GM19043 (cell line): ENCODE measurements around the gene THEM5.
"Not testable (repeated sequence)": the region's sequence is repeated elsewhere in the genome, so short reads cannot be mapped to it uniquely, and the experiment has no call there.

ENCODE experiments used
- ATAC-seq: cut with Tn5 transposase; IDR thresholded peaks from one replicate; pipeline ENCODE4 v1.9.1; 2021; ENCODE audit warnings: low read depth; ENCODE audit not compliant: unreplicated experiment

The THEM5 gene

DNA sequence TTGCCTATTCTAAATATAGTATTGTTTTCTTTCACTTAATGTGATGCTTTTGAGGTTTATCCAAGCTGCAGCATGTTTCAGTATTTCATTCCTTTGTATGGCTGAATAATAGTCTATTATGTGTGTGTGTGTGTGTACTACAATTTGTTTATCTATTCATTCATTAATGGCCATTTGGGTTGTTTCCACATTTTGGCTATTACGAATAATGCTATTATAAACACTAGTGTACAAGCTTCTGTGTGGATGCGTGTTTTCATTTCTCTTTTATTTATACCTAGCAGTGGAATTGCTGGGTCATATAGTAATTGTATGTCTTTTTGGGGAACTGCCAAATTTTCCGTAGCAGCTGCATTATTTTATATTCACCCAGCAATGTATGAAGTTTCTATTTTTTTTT lies 15.0 kb upstream of the THEM5 start:
- ATAC-seq = no peak

DNA sequence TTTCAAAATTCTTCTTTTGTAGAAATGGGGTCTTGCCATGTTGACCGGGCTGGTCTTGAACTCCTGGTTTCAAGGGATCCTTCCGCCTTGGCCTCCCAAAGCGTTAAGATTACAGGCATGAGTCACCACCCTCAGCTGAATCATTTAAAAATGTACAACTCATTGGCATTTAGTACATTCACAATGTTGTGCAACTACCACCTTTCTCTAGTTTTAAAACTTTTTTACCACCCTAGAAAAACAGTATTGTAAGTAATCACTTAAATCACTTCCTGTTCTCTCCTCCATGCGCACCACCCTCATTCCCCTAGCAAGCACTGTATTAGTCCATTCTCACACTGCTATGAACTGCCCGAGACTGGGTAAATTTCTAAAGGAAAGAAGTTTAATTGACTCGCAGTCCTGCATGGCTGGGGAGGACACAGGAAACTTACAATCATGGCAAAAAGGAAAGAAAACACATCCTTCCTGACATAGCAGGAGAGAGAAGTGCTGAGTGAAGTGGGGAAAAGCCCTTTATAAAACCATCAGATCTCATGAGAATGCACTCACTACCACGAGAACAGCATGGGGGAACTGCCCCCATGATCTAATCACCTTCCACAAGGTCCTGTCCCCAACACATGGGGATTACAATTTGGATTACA lies 14.4 kb upstream of the THEM5 start:
- no peak for ATAC-seq

DNA sequence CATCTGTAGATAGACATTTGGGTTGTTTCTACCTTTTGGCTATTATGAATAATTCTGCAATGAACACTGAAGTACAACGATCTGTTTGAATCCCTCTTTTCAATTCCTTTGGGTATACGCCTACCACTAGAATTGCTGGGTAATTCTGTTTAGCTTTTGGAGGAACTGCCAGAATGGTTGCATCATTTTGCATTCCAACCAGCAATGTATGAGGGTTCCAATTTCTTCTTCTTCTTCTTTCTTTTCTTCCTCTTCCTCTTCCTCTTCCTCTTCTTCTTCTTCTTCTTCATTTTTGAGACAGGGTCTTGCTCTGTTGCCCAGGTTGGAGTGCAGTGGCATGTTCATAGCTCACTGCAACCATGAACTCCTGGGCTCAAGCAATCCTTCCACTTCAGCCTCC lies 13.8 kb upstream of the THEM5 start:
- ATAC-seq = no peak

DNA sequence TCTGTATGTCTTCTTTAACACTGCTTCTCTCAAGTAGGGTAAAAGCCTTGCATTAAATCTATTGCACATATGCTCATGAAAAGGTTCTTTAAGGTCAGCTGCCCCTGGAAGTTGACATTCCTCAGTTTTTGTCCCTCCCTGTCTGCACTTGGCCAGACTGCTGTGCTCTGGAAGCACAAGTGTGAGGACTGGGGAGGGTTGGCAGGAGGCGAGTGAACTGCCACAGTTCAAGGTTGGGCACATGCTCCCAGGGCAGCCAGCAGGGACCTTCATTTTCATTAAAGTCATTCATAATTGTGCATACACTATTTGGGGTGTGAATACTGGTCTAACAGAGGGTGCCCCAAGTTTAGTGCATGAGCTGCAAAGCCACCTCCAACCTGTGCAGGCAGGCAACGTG lies 10.9 kb upstream of the THEM5 start:
- ATAC-seq = no peak

DNA sequence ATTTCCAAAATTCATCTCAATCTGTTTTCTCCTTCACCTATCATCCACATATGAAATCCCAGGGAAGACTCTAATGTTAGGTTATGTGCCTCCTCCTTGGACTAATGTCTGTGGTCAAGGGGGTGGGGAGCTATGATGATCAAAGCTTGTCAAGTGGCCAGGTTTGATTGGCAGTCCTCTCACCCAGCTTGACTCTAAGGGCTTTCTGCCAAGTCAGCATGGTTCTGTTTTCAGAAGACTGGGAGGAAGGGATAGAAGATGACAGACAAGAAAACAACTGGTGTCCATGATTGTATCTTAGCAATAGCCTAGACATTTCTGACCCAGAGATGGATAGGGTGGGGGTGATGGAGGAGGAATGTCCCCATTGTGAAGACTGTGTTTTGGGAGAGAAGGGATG lies 9.1 kb upstream of the THEM5 start:
- ATAC-seq = no peak

DNA sequence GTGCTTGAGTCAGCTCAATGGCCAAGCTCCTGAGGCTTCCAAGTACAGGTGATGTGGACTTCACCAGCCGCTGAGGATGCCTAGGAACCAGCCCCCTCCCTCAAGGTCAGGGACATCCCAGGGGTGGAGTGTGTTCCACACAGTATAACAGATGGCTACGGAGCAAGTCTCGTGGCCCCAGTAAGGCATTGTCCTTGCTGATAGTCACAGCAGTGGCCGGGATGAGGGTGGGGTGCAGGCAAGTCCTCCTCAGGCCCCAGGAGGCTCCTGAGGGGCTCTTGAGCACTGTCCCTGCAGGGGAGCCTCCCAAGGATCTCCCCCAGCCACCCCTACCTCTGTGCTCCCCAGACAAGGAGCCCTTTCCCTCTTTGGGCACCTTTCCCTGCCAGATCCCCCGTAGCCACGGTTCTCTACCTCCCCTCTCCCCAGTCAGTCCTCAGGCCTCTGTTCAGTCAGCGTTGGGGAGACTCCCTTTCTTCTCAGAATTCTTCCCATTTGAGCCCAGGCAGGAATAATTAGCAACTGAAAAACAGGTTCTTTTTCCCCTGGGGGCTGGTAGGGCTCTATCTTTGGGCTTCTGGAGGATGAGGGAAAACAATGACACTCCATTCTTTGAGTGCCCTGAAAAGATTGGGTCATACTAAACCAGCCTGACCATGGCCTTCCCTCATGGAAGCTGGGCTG lies 7.1 kb upstream of the THEM5 start:
- ATAC-seq = no peak

DNA sequence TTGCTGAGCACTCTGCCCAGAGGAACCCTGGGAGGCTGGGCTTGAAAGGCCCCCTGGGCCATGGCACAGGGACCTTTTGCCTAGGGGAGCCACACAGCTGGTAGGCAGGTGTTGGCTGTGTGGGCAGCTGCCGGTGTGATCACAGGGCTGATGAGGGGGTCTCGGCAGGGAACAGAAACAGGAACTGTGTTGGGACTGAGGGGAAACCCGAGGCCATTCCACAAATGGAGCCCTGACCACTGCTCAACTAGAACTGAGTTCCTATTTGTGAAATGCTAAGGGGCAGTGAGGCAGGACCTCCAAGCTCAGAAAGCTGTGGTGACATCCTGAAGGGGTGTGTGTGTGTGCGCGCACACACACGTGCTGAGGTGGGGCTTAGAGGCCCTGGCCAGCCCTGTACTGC lies 6.4 kb upstream of the THEM5 start:
- ATAC-seq = no peak

DNA sequence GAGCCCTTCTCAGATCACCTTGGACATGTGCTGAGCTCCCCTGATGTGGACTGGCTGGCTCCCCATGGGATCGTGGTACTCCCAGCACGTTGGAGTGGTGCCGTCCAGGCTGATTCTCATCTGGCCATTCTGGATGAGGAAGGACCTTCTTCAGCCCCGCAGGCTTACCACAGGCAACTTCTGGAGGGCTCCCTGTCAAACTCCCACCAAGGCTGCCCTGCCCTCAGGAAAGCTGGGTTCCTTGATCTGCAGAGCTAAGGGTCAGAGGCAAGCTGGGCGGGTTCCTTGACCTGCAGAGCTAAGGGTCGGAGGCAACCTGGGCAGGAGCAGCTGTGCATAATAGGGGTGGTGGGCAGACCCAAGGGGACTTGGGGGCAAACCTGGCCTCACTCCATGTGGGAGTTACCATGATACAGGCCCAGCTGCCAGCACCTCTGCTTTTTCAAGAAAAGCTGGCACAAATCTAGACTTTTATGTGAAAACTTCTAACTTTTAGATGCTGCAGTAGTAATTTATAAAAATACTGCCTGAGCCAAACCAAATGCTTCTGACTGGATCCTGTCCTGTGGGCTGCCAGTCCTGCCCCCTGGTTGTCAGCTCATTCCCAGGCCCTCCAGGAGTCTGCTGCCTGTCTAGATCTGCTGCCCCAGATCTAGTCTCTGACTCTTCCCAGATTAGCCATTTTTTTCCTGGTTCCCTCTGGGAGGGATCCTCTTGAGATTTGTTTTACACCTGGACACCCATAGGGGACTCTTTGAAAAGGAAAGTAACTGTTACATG lies 5.6 kb upstream of the THEM5 start:
- no peak for ATAC-seq

DNA sequence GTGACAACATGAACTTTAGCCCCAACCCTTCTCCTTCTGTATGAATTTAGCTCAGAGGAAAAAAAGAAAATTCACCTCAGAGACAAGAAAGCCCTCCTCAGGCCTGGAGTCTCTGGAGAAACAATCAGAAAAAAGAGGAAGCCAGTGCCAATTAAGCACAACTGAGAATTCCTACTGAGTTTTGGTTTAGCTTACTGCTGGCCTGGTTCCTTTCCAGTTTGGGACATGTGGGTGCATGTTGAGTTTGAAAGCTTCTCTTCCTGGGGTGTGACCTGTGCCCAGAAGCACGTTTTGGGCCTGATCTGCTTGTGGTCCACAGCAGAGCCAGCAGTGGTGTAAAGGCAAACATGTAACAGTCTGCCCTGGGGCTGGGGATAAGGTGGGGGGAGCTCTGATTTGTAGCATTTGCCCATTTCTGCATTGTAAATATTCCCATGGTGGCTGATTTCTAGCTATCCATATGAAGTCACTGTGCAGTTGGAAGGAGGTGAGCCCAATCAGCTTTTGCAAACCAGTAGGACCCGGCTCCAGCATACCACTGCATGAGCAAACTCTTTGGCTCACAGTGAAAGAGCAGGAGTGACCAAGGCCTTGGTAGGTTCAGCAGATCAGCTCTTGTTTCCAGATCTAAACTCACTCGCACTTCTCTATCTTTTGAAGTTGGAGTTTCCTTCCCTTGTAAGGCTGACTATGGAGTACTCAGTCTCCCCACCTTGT lies 4.7 kb upstream of the THEM5 start:
- no peak for ATAC-seq

DNA sequence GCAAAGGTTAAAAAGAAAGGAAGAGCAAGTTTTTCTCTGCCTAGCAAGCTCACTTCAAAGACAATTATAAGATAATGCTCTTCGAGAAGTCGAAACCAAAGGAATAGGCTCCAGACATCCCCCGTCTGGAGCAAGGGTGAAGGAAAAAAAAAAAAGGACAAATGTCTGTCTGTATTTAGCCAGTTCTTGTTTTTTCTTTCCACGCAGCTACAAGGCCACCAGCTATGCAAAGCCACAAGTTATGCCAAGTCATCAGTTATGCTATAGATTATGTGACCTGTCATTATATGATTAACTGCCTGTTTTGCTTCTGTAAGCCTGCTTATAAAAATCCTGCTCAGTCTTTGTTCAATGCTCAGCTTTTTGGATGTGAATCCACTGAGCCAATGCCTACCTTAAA lies 2.4 kb upstream of the THEM5 start:
- no peak for ATAC-seq

DNA sequence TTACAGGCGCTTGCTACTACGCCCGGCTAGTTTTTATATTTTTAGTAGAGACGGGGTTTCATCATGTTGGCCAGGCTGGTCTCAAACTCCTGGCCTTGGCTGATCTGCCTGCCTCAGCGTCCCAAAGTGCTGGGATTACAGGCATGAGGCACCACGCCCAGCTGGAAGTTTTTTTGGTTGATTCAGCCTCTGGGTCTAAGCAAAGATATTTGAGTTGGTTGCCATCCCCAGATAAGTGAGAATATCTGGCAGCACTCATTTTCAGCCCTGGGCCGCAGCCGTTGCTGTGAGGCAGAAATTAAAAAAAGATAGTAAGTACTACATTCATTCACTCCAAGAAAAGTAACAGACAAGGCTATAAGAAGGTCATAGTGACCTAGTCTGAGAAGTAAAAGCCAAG lies 2.0 kb upstream of the THEM5 start:
- not testable (repeated sequence) for ATAC-seq

DNA sequence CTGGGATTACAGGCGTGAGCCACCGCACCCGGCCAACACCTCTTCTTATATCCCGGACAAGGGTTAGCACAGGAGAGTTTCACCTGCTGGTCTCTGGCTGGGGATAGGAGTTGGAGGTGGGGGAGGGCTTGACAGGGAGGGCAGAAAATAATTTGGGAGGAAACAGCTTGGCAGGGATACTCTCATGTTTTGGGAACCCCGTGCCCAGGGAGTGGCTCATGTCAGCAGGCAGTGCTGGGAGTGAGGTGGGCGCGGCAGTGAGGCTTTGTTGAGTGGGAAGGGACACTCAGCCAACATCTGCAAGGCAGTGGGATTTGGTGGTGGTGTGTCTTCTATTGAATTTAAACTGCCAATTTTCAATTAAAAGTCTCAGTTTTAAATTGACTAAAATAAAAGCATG lies 1.1 kb upstream of the THEM5 start:
- ATAC-seq = no peak

DNA sequence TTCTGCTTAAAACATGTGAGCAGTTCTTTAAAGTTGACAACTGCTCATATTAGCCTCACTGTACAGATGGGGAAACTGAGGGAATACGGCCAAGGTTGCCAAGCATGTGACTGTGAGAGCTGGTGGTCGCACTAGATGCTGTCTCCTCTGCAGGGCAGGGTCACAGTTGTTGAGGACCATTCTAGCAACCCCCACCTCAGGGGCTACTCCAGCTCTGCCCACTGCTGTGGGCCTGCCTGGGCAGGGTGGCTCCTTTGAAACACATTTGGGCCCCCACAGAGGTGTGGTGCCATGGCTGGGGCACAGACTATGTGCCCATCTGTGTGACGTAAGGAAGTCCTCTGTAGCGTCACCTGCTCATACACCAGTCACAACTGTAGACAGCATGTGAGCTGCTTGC lies 779 bp downstream of the THEM5 start:
- ATAC-seq = no peak

DNA sequence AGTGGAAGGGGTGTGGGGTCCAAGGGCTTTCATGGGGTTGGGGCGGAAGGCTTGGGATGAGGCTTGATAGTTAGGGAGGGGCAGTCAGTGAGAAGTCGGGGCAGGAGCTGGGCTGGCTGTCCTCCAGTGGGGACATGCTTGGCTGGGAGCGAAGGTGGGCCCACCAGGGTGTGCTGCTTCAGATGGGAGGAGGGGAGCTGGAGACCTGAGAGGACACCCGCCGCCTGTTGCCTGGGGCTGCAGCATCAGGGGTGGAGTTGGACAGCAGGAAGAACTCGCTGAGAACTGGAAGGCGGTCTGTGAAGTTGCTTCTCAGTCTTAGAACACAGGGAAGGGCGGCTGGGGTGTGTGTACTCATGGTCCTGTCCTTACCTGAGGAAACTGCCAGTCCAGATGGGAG lies 1.6 kb downstream of the THEM5 start:
- no peak for ATAC-seq

DNA sequence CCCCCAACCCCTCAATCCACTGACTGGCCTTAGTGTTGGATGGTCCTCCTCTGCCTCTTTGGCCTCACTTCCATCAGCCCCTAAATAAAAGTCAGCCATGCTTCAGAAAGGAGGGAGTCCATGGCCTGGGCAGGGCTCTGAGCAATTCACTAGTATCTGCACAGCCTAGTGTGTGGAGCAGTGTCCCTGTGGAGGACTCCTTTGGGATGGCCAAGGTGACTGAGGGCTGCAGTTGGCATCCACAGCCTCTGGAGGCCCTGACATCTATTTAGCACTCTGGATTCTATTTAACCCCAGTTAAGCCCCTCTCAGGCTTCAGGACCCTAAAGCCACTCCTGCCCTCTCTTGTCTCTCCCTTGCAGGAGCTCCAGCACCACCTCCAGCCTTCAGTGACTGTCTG lies 3.6 kb downstream of the THEM5 start:
- no peak for ATAC-seq

DNA sequence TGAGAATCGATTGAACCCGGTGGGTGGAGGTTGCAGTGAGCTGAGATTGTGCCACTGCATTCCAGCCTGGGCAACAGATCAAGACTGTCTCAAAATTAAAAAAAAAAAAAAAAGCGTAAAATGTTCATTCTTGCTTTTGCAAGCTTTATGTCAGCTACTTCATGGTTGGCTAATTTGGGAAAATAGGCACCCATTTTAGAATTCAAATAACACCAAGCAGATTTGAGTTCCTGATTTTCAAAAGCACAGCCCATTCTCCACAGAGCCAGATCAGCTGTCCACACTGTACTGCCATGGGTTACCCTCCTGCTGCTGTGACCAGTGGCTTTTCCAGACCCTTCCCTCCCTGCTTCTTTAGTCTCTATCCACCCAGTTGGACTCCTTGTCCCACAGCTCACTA lies 4.4 kb downstream of the THEM5 start:
- no peak for ATAC-seq

DNA sequence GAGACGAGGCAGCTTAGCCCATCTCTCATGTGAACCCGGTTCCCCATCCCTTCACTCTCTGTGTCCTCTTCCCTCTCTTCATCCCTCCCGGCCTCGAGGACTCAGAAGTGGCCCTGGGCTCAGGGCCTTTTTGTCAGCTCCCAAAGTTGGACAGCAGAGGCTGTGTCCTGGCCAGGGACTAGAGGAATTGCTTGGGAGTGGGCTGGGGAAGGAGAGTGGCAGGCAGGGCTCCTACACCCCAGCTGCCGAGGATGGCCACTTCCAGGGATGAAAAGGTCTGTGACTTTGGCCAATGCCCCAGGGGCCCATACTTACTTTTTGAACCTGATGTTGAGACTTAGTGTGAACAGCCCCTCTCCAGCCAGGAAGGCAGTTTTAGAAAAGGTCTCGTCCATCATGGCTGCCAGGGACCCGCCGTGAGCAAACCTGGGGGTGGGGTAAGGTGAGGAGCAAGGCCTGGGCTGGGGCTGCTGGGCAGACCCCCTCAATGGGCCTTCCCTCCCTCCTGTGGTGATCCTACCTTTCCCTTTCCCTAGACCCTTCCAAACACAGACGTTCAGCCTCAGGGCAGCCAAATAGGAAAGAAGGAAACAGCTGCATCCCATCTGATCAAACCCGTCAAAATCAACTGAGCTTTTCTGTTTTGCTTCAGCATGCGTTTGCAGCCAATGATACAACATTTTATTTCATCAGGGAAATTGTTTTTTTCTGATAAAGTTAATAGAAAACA lies 5.5 kb downstream of the THEM5 start:
- no peak for ATAC-seq

DNA sequence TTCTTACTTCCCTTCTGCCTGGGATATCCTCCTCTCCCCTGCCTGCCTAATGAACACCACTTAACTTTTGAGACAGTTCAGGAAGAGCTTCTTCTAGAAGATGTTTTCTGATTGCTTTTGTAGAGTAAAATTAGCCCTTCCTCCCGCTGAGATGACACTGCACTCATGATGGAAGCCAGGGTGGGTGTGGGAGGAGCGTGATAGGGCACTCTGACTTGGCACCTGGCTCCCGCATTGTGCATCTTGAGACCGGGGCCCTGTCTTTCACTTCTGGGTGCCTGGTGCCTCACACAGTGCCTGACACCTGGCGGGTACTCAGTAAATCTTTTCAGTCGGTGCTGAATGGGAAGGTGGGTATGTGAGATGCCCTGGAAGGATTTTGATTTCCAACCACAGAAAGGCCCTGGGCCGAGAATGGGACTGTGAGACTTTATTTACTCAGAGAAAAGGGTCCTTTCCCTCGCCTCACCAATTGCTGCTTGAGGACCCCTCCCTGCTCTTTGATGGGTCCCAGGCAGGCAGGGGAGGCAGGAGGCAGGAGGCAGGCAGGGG lies 6.8 kb downstream of the THEM5 start:
- ATAC-seq = no peak

DNA sequence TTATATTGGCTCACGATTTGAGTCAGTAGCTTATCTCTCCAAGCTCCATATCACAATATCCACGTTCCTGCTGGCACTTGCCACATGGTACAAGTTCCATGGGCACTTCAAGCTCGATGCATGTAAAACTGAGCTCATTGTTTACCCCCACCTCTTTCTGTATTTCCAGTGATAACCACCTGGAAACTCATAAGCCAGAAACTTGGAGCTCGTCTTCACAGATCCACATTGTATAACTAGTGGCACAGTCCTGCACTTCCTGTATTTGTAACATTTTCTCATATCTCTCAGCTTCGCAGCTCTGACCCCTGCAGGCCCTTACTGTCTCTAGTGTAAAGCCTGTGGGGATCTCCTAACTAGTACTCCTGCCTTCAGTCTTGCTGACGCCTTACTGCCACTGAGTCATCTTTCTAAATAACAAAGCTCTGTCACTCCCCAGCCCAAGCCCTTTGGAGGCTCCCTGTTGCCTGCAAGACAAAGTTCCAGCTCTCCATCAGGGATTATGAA lies 7.4 kb downstream of the THEM5 start:
- no peak for ATAC-seq

DNA sequence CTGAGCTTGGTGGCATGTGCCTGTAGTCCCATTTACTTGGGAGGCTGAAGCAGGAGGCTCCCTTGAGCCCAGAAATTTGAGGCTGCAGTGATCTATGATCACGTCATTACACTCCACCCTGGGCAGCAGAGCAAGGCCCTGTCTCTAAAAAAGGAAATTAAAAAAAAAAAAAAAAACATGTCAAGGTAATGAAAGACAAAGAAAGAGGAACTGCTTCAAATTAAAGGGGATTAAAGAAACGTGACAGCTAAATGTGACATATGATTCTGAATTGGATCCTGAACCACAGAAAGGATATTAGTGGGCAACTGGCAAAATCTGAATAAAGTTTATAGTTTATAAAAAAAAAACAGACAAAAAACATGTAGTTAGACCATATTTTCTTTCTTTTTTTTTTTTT lies 10.1 kb downstream of the THEM5 start:
- no peak for ATAC-seq
